ENCODE measurements around the gene TCHP.
"Not testable (repeated sequence)": the region's sequence is repeated elsewhere in the genome, so short reads cannot be mapped to it uniquely, and the experiment has no call there.

Gene TCHP

DNA sequence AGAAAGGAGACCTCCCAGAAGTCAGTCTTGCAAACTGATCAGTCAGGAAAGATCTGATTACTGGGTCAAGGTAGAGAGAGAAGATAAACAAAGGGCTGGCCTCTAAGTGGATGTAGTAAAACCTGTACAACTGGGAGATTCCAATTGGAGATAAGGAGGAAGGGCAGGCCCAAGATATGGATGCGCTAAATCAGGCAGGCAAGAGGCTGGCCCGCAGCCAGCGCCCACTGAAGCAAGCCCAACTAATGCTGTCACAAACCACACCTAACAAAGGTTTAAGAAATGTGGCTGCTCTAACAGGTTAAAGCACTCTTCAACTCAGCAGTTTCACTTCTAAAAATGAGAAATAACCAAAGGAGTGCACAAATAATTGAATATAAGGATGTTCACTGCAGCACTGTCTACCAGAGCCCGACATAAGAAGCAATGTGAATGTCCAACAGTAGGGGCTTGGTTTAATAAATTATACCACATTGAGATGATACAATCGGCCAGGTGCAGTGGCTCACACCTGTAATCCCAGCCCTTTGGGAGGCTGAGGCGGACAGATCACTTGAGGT, 24.4 kb upstream of the TCHP start:
- Mint-ChIP-seq H3K9me3 (ENCODE audit: low read depth) (no peaks in the 10 kb centered on the region), H3K27ac (no peak overlapping the region), H3K4me1 (ENCODE audit: low read depth) (peaks cover 51% of the 10 kb centered on the region), H3K36me3 (no peaks in the 10 kb centered on the region), H3K4me3 (no peak overlapping the region), H3K27me3 (no peaks in the 10 kb centered on the region)

DNA sequence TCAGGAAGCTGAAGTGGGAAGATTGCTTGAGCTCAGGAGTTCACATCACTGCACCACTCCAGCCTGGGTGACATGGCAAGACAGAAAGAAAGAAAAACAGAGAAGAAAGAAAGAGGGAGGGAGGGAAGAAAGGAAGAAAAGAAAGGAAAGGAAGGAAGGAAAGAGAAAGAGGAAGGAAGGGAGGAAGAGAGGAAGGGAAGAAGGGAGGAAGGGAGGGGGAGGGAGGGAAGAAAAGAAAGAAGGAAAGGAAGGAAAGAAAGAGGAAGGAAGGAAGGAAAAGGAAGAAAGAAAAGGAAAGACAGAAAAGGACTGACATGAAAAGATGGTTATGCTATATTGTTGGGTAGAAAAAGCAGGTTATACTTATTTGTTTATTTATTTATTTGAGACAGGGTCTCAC, 23.7 kb upstream of the TCHP start:
- H3K36me3 Mint-ChIP-seq = no peaks in the 10 kb centered on the region
- peaks cover 55% of the 10 kb centered on the region for H3K4me1 Mint-ChIP-seq (ENCODE audit: low read depth)
- no peak overlapping the region for H3K27ac Mint-ChIP-seq
- H3K27me3 Mint-ChIP-seq = no peaks in the 10 kb centered on the region
- H3K9me3 Mint-ChIP-seq (ENCODE audit: low read depth) = no peaks in the 10 kb centered on the region
- H3K4me3 Mint-ChIP-seq = no peak overlapping the region

DNA sequence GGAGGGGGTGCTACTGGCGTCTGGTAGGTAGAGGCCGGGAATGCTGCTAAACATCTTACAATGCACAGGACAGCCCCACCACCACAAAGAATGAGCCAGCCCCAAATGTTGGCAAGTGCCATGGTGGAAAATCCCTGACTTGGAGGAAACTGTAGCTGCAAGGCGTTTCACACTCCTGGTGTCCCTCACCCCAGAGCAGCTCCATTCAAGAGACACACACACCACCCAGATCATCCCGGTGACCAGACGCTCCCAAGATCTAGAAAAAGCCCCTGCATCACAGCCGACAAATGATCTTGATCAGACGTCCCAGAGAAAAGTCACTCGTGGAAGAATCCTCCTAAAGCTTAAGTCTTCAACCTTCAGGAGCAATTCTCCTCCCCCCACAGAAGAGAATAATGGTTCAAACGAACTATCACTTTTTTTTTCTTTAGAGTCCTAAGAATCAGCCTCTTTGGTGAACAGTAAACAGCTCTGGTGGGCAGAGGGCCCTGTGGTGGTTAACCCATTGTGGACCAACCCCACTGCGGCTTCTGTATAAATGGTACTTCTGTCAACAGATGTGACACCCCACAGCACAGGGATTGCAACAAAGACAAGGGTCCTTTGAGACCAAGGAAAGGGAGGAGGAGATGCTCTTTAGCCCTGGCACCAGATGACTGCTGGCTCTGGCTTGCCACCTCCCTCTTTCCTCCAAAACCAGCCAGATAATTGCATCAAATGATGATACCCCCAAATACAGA, 22.4 kb upstream of the TCHP start:
- Mint-ChIP-seq H3K27me3 (no peaks in the 10 kb centered on the region), H3K4me1 (ENCODE audit: low read depth) (peaks cover 57% of the 10 kb centered on the region), H3K27ac (no peak overlapping the region), H3K9me3 (ENCODE audit: low read depth) (no peaks in the 10 kb centered on the region), H3K4me3 (peak overlapping the region; percentile 64), H3K36me3 (no peaks in the 10 kb centered on the region)

DNA sequence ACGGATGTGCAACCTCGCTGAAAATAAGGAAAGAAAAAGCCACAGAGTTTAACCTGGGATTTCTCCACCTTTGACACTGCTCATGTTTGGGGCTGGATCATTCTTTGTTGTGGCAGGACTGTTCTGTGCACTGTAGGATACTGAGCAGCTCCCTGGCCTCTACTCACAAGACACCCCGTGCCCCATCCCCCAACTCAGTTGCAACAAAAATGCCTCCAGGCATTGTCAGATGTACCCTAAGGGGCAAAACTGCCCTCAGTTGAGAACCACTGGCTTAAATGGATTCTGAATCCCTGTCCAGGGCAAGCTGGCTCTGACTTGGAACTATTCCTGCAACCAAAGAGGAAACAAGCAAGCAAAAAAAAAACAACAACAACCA, 21.8 kb upstream of the TCHP start:
- peaks cover 57% of the 10 kb centered on the region for H3K4me1 Mint-ChIP-seq (ENCODE audit: low read depth)
- H3K27me3 Mint-ChIP-seq = no peaks in the 10 kb centered on the region
- H3K4me3 Mint-ChIP-seq = peak overlapping the region; percentile 95
- H3K27ac Mint-ChIP-seq = no peak overlapping the region
- no peaks in the 10 kb centered on the region for H3K9me3 Mint-ChIP-seq (ENCODE audit: low read depth)
- no peaks in the 10 kb centered on the region for H3K36me3 Mint-ChIP-seq

DNA sequence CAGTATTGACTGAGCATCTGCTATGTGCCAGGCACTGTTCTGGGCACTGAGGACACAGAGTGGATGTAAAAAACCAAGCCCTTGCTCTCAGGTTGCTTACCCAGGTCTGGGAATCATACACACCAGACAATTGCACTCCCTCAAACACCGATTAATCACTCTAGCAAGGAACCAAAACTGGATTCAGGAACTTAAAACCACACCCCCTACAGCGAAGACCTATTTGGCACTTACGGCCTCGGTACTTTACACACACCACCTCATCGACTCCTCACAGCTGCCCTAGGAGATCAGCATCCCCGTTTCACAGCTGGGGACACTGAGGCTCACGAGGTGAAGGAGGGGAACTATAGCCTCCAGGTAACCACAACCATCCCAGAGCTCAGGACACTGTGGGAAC, 21.3 kb upstream of the TCHP start:
- Mint-ChIP-seq H3K4me1 (ENCODE audit: low read depth) (peaks cover 57% of the 10 kb centered on the region), H3K36me3 (no peaks in the 10 kb centered on the region), H3K4me3 (peak overlapping the region; percentile 95), H3K9me3 (ENCODE audit: low read depth) (no peaks in the 10 kb centered on the region), H3K27ac (peak overlapping the region; percentile 75), H3K27me3 (no peaks in the 10 kb centered on the region)

DNA sequence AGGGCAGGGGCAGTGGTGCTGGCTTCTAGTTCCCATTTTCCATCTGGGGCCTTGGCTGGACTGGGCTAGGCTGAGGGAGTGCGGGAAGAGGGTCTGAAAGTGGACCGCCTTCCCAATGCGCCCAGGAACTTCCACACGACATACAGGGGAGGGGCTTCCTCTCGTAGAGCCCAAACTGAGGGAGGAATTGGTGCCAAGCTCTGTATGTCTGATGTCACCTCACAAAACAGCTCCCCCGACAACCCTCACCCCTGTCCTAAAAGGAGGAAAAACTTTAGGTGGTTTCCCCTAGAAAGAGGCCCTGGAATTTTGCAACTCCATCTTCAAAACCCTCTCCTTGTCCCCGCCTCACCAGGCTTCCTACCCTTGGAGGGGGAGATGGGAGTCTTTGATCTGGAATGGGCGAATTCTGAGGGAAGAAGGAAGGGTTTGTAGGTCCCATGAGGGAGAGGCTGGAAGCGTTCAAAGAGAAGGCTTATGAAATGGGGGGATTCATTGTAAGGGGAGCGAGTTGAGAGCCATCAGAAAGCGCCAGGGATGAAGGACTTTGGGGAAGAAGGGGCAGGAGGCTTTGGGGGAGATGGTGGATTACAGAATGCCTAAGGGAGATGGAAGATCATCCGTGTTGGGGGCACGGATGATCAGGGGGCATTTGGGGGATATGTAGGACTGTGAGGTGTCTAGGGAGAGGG, 20.6 kb upstream of the TCHP start:
- Mint-ChIP-seq H3K36me3 (no peaks in the 10 kb centered on the region), H3K27ac (peak overlapping the region; percentile 87), H3K27me3 (no peaks in the 10 kb centered on the region), H3K9me3 (ENCODE audit: low read depth) (no peaks in the 10 kb centered on the region), H3K4me1 (ENCODE audit: low read depth) (peaks cover 57% of the 10 kb centered on the region), H3K4me3 (peak overlapping the region; percentile 95)

DNA sequence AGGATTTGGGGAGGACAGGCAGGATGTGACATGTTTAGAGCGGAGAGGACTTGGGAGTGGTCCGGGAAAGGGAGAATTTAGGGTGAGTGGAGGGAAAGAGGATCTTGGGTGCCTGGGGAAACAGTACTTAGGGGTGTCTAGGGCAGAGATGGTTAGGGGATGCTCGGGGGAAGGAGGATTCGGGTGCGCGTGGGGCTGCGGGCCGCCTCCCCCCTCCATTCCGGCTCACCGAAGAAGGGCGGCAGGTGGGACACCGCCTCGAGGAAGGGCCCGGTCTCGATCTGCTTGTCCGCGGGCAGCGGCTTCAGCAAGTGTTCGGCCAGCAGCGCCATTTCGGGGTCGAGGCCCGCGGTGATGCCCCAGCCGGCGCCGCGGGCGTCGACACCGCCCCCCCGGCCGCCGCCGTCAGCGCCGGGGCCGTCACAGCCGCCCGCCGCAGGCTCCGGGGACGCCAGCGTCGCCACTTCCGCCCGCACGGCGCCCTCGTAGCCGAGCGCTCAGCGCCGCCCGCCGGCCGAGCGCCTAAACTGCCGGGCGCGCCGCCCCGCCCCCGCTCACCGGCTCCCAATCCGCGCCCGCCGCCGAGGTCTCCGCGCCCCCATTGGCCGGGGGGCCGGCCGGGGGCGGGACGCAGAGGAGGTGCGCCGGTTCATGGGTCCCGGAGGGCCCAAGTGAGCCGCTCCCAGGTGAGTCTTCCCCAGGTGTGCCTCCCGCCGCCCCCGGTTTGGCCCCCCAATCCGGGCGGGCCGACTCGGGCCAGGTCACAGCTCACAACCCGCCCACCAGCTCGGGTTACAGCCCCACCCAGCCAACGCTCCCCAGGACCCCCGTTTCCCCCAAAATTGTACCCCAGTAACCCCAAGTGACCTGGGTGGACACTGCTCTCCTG, 19.8 kb upstream of the TCHP start, which contains the start of gene GLTP:
Gene GLTP (minus strand): TSS at position 499 of the 889 bp plus-strand sequence. CDS start 167 bp downstream, at position 332.
- Mint-ChIP-seq H3K4me1 (ENCODE audit: low read depth) (peaks cover 53% of the 10 kb centered on the region), H3K9me3 (ENCODE audit: low read depth) (no peaks in the 10 kb centered on the region), H3K36me3 (no peaks in the 10 kb centered on the region), H3K27me3 (no peaks in the 10 kb centered on the region), H3K4me3 (peak within 1 kb of the TSS; percentile 95), H3K27ac (peak within 1 kb of the TSS; percentile 87)

DNA sequence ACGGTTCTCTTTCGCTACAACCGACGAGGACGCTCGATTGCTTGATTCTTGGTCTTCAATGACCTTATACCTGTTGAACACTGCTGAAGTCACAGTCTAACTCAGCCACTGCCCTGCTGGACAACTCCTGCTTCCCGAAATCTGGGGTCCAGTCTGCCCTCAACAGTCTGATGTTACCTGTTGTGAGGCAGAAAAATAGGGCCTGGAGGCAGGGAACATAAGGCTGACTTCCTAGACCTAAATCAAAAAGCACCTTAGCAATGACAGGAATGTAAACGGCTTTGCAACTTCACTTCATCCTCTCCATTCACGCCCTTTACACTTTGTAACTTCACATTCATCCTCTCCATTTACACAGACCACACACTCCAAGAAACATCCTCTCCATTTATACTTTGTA, 19.1 kb upstream of the TCHP start:
- peaks cover 48% of the 10 kb centered on the region for H3K4me1 Mint-ChIP-seq (ENCODE audit: low read depth)
- H3K27me3 Mint-ChIP-seq = no peaks in the 10 kb centered on the region
- peak overlapping the region; percentile 84 for H3K27ac Mint-ChIP-seq
- peak overlapping the region; percentile 88 for H3K4me3 Mint-ChIP-seq
- H3K36me3 Mint-ChIP-seq = no peaks in the 10 kb centered on the region
- no peaks in the 10 kb centered on the region for H3K9me3 Mint-ChIP-seq (ENCODE audit: low read depth)

DNA sequence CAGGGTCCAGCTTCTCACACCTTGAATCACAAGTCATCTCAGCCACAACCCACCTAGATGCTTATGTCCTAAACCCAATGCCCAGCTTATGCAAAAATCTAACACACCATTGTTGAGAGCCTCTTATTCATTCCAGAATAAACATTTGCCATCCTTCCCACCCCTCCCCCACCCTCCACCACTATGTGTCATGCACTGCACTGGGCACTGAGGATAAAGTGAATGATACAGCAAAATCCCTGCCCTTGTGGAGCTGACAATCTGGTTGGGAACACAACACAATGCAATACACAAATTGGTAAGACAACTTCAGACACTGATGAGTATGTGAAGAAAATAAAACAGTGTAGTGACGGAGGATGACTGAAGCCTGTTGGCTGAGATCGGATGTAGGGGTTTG, 18.3 kb upstream of the TCHP start:
- Mint-ChIP-seq H3K4me1 (ENCODE audit: low read depth) (peaks cover 42% of the 10 kb centered on the region), H3K4me3 (peak overlapping the region; percentile 88), H3K27me3 (no peaks in the 10 kb centered on the region), H3K27ac (no peak overlapping the region), H3K9me3 (ENCODE audit: low read depth) (no peaks in the 10 kb centered on the region), H3K36me3 (no peaks in the 10 kb centered on the region)

DNA sequence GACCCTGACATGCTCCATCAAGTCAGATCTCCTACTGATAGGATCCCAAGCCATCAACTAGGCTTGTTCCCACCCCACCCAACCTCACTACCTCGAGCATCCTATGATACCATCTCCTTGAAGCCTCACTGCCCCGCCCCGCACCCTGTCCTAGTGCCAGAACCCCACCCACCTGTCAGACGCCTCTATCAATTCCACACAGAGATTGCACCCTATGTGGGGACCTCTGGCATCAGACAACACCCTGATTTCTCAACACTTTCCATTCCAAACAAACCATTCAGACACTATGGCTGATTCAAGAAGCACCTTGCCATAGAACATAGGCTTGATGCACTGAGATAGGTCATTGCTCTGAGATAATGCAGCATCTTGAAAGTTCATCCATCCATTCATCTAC, 16.6 kb upstream of the TCHP start:
- Mint-ChIP-seq H3K27me3 (no peaks in the 10 kb centered on the region), H3K27ac (no peak overlapping the region), H3K9me3 (ENCODE audit: low read depth) (no peaks in the 10 kb centered on the region), H3K4me1 (ENCODE audit: low read depth) (peaks cover 37% of the 10 kb centered on the region), H3K36me3 (no peaks in the 10 kb centered on the region), H3K4me3 (no peak overlapping the region)

DNA sequence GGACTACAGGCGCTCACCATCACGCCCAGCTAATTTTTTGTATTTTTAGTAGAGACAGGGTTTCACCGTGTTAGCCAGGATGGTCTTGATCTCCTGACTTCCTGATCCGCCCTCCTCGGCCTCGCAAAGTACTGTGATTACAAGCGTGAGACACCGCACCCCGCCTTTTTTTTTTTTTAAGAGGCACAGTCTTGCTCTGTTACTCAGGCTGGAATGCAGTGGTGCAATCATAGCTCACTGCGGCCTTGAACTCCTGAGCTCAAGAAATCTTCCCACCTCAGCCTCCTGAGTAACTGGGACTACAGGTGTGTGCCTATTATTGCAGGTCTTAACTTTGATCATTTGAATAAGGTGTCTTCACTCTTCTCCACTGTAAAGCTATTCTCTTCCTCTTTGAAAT, 14.5 kb upstream of the TCHP start:
- no peak overlapping the region for H3K27ac Mint-ChIP-seq
- H3K4me3 Mint-ChIP-seq = no peak overlapping the region
- H3K4me1 Mint-ChIP-seq (ENCODE audit: low read depth) = peaks cover 36% of the 10 kb centered on the region
- H3K27me3 Mint-ChIP-seq = no peaks in the 10 kb centered on the region
- H3K9me3 Mint-ChIP-seq (ENCODE audit: low read depth) = no peaks in the 10 kb centered on the region
- H3K36me3 Mint-ChIP-seq = no peaks in the 10 kb centered on the region

DNA sequence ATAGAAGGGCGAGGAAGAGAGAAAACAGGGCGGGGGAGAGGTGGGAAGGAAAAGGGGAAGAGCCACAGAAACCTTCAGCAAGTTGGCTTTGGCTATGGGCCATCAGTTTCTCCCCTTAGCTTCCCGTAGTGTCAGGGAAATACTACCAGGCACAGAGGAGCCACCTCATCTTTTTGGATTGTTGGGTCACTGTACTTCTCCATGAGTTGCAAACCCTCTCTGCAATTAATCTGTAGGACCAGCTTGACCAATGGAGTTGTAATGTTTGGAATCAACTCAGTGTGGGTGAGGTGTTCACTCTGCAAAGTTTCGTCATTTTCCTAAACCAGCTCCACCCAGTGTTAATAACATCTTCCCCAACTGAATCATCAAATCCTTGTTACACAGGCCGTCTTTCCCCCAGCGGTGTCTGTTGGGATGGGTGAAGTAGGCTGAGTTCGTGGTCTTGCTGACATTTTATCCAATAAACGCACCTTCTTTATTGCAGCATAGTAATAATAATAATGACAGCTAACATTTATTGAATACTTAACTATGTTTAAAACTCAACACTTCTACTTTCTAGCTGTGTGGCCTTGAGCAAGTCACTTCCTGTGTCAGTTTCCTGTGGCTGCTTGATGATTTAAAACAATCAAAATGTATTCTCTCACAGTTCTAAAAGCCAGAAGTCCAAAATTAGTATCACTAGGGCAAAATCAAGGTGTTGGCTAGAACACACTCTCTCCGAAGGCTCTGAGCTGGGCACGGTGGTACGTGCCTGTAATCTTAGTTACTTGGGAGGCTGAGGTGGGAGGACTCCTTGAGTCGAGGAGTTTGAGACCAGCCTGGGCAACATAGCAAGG, 11.7 kb upstream of the TCHP start:
- H3K36me3 Mint-ChIP-seq = no peaks in the 10 kb centered on the region
- peaks cover 37% of the 10 kb centered on the region for H3K4me1 Mint-ChIP-seq (ENCODE audit: low read depth)
- no peaks in the 10 kb centered on the region for H3K9me3 Mint-ChIP-seq (ENCODE audit: low read depth)
- peak overlapping the region; percentile 87 for H3K27ac Mint-ChIP-seq
- no peaks in the 10 kb centered on the region for H3K27me3 Mint-ChIP-seq
- H3K4me3 Mint-ChIP-seq = peak overlapping the region; percentile 33

DNA sequence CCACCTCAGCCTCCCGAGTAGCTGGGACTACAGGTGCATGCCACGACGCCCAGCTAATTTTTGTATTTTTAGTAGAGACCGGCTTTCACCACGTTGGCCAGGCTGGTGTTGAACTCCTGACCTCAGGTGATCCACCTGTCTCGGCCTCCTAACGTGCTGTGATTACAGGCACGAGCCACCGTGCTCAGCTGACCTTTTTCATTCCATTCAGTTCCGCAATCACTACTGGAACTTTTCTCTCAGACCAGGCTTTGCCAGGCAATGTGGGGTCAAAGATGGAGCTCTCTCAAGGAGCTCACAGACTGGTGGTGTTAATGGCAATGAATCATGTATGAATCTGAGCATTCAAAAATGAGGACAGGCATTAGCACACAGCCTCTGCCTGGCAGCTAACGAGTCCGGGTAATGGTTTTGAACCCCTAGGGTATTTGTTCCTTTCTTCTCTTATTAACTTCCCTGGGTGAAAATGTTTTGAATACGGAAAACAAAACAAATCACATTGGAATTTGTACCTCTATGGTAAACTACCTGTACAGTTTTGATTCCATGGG, 9.4 kb upstream of the TCHP start:
- Mint-ChIP-seq H3K36me3 (no peaks in the 10 kb centered on the region), H3K4me1 (ENCODE audit: low read depth) (peaks cover 37% of the 10 kb centered on the region), H3K9me3 (ENCODE audit: low read depth) (no peaks in the 10 kb centered on the region), H3K27me3 (no peaks in the 10 kb centered on the region), H3K4me3 (no peak overlapping the region), H3K27ac (peak overlapping the region; percentile 58)

DNA sequence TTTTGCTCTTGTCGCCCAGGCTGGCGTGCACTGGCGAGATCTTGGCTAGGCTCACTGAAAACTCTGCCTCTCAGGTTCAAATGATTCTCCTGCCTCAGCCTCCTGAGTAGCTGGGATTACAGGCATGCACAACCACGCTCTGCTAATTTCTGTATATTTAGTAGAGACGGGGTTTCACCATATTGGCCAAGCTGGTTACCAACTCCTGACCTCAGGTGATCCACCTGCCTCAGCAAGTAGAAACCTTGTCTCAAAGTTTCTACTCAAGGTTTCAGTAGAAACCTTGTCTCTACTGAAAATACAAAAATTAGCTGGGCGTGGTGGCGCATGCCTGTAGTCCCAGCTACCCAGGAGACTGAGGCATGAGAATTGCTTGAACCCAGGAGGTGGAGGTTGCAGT, 8.3 kb upstream of the TCHP start:
- H3K4me3 Mint-ChIP-seq; H3K36me3 Mint-ChIP-seq; H3K9me3 Mint-ChIP-seq (ENCODE audit: low read depth); H3K27me3 Mint-ChIP-seq; H3K27ac Mint-ChIP-seq: not testable (repeated sequence)
- H3K4me1 Mint-ChIP-seq (ENCODE audit: low read depth) = peaks cover 37% of the 10 kb centered on the region
